ENCODE results near the gene NAA15. TPM values are rescaled to one million over a fixed set of nuclear protein-coding genes. Genes with fewer than 3 reads are reported as not detected.

The NAA15 gene
- polyA plus RNA-seq, 3 donors, result 5.2 to 20.2 (median 8.8) TPM

DNA sequence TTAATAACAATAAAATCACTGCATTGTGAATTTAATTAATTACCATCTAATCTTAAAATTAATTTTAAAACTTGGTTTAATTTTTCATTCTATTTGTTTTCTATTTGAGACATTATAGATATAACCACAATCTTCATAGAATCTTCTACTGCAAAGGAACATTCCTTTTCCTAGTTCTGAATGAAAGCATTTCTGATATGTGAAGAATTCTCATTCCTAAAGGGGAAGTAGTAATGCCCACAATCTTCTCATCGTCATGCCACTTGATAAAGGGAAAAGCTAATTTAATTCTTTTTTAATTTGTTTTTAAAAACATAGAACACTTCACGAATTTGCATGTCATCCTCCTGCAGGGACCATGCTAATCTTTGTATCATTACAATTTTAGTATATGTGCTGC is 45.0 kb upstream of the NAA15 start:
- Mint-ChIP-seq H3K36me3 (no peaks in the 10 kb centered on the region), H3K27me3 (ENCODE audit: low read depth in 3 of 3) (peaks cover 0 to 2% (median 0%) of the 10 kb centered on the region in 3 donors), H3K27ac (no peak overlapping the region), H3K9me3 (peaks cover 0 to 2% (median 0%) of the 10 kb centered on the region in 7 donors), H3K4me3 (no peak overlapping the region), H3K4me1 (no peaks in the 10 kb centered on the region)
- Histone ChIP-seq H3K27me3 (ENCODE audit: control insufficient read depth in 2 of 2, insufficient read depth in 2 of 2, low read length in 2 of 2) (no peaks in the 10 kb centered on the region), H3K4me3 (replicated peaks in 1 of 3; ENCODE audit: low read depth in 2 of 3, low read length in 3 of 3) (no peak overlapping the region), H3K4me1 (ENCODE audit: control insufficient read depth in 1 of 2, insufficient read depth in 2 of 2, low read length in 2 of 2) (no peaks in the 10 kb centered on the region), H3K9me3 (replicated peaks in 1 of 2; ENCODE audit: control insufficient read depth in 1 of 2, insufficient read depth in 1 of 2, low read length in 2 of 2) (no peaks in the 10 kb centered on the region), H3K36me3 (replicated peaks in 1 of 2; ENCODE audit: control insufficient read depth in 1 of 2, insufficient read depth in 2 of 2, low read length in 2 of 2) (no peaks in the 10 kb centered on the region), H3K9ac (ENCODE audit: insufficient read depth, low read length, poor library complexity, severe bottlenecking) (no peak overlapping the region), H3K4me2 (replicated peaks; ENCODE audit: extremely low read depth, low read length, poor library complexity, severe bottlenecking) (no peak overlapping the region), H3K79me2 (ENCODE audit: insufficient read depth, low read length) (no peaks in the 10 kb centered on the region), H2AFZ (ENCODE audit: insufficient read depth, low read depth, low read length, poor library complexity, severe bottlenecking) (no peak overlapping the region), H4K20me1 (ENCODE audit: insufficient read depth, low read length) (no peaks in the 10 kb centered on the region), H3K27ac (ENCODE audit: low read depth in 1 of 2, low read length in 2 of 2) (no peak overlapping the region)
- whole genome bisulfite sequencing (ENCODE audit: insufficient coverage), result no CpG with 5 or more reads among the region's 2 CpGs
- no peak for DNase-seq
- TF ChIP-seq, protein P1, sequence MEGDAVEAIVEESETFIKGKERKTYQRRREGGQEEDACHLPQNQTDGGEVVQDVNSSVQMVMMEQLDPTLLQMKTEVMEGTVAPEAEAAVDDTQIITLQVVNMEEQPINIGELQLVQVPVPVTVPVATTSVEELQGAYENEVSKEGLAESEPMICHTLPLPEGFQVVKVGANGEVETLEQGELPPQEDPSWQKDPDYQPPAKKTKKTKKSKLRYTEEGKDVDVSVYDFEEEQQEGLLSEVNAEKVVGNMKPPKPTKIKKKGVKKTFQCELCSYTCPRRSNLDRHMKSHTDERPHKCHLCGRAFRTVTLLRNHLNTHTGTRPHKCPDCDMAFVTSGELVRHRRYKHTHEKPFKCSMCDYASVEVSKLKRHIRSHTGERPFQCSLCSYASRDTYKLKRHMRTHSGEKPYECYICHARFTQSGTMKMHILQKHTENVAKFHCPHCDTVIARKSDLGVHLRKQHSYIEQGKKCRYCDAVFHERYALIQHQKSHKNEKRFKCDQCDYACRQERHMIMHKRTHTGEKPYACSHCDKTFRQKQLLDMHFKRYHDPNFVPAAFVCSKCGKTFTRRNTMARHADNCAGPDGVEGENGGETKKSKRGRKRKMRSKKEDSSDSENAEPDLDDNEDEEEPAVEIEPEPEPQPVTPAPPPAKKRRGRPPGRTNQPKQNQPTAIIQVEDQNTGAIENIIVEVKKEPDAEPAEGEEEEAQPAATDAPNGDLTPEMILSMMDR (IDR thresholded peaks at IDR 0.05), result no peak
- intact Hi-C loops (cut with micrococcal nuclease), result no loop called here

DNA sequence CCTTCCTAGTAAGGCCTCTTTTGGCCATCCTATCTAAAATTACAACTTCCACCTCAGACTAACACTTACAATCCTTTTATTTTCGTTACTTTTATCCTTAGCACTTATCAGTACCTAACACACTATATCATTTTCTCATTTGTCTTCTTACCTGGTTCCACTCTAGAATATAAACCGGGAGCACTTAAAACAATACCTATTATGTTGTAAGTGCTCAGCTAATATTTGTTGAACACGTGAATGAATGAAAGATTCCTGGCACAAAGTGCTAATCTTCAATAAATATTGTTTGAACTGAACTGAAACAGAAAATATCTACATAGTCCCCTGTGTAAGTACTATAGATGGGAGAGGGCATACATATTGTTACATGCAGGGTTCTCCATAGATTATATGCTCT is 35.7 kb upstream of the NAA15 start:
- TF ChIP-seq, protein P1 (IDR thresholded peaks at IDR 0.05), result no peak
- no peak for DNase-seq
- peaks cover 20% of the 10 kb centered on the region for H3K4me1 Mint-ChIP-seq
- Histone ChIP-seq H3K9me3 (replicated peaks in 1 of 2; ENCODE audit: control insufficient read depth in 1 of 2, insufficient read depth in 1 of 2, low read length in 2 of 2) (no peaks in the 10 kb centered on the region), H4K20me1 (ENCODE audit: insufficient read depth, low read length) (no peaks in the 10 kb centered on the region), H2AFZ (ENCODE audit: insufficient read depth, low read depth, low read length, poor library complexity, severe bottlenecking) (no peak overlapping the region), H3K27me3 (ENCODE audit: control insufficient read depth in 2 of 2, insufficient read depth in 2 of 2, low read length in 2 of 2) (no peaks in the 10 kb centered on the region), H3K4me3 (replicated peaks in 1 of 3; ENCODE audit: low read depth in 2 of 3, low read length in 3 of 3) (no peak overlapping the region), H3K79me2 (ENCODE audit: insufficient read depth, low read length) (no peaks in the 10 kb centered on the region), H3K36me3 (replicated peaks in 1 of 2; ENCODE audit: control insufficient read depth in 1 of 2, insufficient read depth in 2 of 2, low read length in 2 of 2) (no peaks in the 10 kb centered on the region), H3K4me1 (ENCODE audit: control insufficient read depth in 1 of 2, insufficient read depth in 2 of 2, low read length in 2 of 2) (peaks cover 8 to 14% of the 10 kb centered on the region in 2 donors), H3K27ac (ENCODE audit: low read depth in 1 of 2, low read length in 2 of 2) (no peak overlapping the region), H3K9ac (ENCODE audit: insufficient read depth, low read length, poor library complexity, severe bottlenecking) (no peak overlapping the region), H3K4me2 (replicated peaks; ENCODE audit: extremely low read depth, low read length, poor library complexity, severe bottlenecking) (no peak overlapping the region)
- no peaks in the 10 kb centered on the region for H3K27me3 Mint-ChIP-seq (ENCODE audit: low read depth in 3 of 3)
- H3K9me3 Mint-ChIP-seq, result peaks cover 0 to 4% (median 0%) of the 10 kb centered on the region in 7 donors
- intact Hi-C loops (cut with micrococcal nuclease), result no loop called here
- no peak overlapping the region for H3K4me3 Mint-ChIP-seq
- no peak overlapping the region for H3K27ac Mint-ChIP-seq
- no peaks in the 10 kb centered on the region for H3K36me3 Mint-ChIP-seq
- WGBS (ENCODE audit: insufficient coverage), result 0% methylated on average over 1 of the region's 3 CpGs
